ENCODE results near the gene ARMC12.

The ARMC12 gene

DNA sequence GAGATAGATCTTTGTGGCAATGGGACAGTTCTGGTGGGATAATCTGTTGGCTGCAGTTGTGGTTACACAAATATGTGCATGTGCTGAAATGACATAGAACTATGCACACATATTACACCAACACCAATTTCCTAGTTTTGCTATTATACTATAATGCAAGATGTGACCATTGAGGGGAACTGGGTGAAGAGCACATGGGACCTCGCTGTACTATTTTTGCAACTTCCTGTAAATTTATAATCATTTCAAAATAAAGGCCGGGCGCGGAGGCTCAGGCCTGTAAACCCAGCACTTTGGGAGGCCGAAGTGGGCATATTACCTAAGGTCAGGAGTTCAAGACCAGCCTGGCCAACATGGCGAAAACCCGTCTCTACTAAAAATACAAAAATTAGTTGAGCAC is 8.7 kb downstream of the ARMC12 start:
- Histone ChIP-seq H3K27ac (no peak overlapping the region), H3K4me3 (IDR thresholded peaks at IDR 0.05; ENCODE audit: insufficient read depth, low read depth, low read length) (no peak overlapping the region), H3K79me2 (ENCODE audit: insufficient read depth, low read depth) (no peaks in the 10 kb centered on the region), H3K9ac (no peak overlapping the region), H3K36me3 (ENCODE audit: insufficient read depth) (no peaks in the 10 kb centered on the region), H3K4me1 (ENCODE audit: low read depth, poor library complexity, severe bottlenecking) (no peaks in the 10 kb centered on the region), H2AFZ (ENCODE audit: low read depth) (no peak overlapping the region), H4K20me1 (ENCODE audit: insufficient read depth) (no peaks in the 10 kb centered on the region), H3K4me2 (no peak overlapping the region), H3K27me3 (ENCODE audit: insufficient read depth, low read depth) (no peaks in the 10 kb centered on the region)
- TF ChIP-seq, protein P1, sequence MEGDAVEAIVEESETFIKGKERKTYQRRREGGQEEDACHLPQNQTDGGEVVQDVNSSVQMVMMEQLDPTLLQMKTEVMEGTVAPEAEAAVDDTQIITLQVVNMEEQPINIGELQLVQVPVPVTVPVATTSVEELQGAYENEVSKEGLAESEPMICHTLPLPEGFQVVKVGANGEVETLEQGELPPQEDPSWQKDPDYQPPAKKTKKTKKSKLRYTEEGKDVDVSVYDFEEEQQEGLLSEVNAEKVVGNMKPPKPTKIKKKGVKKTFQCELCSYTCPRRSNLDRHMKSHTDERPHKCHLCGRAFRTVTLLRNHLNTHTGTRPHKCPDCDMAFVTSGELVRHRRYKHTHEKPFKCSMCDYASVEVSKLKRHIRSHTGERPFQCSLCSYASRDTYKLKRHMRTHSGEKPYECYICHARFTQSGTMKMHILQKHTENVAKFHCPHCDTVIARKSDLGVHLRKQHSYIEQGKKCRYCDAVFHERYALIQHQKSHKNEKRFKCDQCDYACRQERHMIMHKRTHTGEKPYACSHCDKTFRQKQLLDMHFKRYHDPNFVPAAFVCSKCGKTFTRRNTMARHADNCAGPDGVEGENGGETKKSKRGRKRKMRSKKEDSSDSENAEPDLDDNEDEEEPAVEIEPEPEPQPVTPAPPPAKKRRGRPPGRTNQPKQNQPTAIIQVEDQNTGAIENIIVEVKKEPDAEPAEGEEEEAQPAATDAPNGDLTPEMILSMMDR (conservative IDR thresholded peaks at IDR 0.05; ENCODE audit: low read depth, low read length): no peak

DNA sequence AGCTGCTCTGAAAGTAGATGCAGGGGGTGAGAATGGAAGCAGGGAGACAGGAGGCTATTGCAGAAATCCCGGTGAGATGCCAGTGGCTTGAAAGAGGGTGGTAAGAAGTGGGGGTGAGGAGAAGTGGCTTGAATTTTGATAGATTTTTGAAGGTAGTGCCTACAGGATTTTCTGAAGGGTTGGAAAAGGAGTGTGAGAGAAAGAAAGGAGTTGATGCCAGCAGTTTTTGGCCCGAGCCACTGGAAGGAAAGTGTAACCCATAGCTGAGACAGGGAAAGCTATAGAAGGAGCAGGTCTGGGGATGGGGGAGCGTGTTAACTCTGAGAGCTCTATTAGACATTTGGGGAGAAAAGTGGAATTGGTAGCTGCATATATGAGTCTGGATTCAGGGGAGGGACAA is 9.7 kb downstream of the ARMC12 start:
- no peak overlapping the region for H3K27ac ChIP-seq

DNA sequence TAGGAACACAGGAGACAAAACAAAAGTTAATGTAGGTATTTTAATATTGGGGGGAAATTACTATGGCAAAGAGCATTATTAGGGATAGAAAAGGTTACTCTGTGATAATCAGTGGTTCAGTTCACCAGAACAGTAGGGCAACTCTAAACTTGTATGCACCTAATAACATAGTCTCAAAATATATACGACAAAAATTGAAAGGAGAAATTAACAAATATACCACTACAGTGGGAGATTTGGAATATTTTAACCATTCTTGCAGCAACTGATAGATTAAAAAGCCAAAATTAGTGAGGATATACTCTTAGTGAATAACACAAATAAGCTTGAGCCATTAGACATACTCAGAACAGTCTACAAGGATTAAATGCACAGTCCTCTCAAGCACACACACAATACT is 11.0 kb downstream of the ARMC12 start:
- H3K27me3 ChIP-seq (ENCODE audit: insufficient read depth, low read depth): no peaks in the 10 kb centered on the region
- H2AFZ ChIP-seq (ENCODE audit: low read depth): no peak overlapping the region
- H3K9ac ChIP-seq: no peak overlapping the region
- H3K4me1 ChIP-seq (ENCODE audit: low read depth, poor library complexity, severe bottlenecking): no peaks in the 10 kb centered on the region
- no peak overlapping the region for H3K27ac ChIP-seq
- no peak overlapping the region for H3K4me3 ChIP-seq (IDR thresholded peaks at IDR 0.05; ENCODE audit: insufficient read depth, low read depth, low read length)
- no peaks in the 10 kb centered on the region for H4K20me1 ChIP-seq (ENCODE audit: insufficient read depth)
- no peaks in the 10 kb centered on the region for H3K79me2 ChIP-seq (ENCODE audit: insufficient read depth, low read depth)
- TF ChIP-seq, protein P1 (conservative IDR thresholded peaks at IDR 0.05; ENCODE audit: low read depth, low read length): no peak
- no peak overlapping the region for H3K4me2 ChIP-seq
- no peaks in the 10 kb centered on the region for H3K36me3 ChIP-seq (ENCODE audit: insufficient read depth)

More for the DNA sequence above, 9.7 kb downstream of the ARMC12 start:
- Histone ChIP-seq H4K20me1 (ENCODE audit: insufficient read depth) (no peaks in the 10 kb centered on the region), H3K4me2 (no peak overlapping the region), H3K9ac (no peak overlapping the region), H2AFZ (ENCODE audit: low read depth) (no peak overlapping the region), H3K4me1 (ENCODE audit: low read depth, poor library complexity, severe bottlenecking) (no peaks in the 10 kb centered on the region), H3K27me3 (ENCODE audit: insufficient read depth, low read depth) (no peaks in the 10 kb centered on the region), H3K36me3 (ENCODE audit: insufficient read depth) (no peaks in the 10 kb centered on the region), H3K79me2 (ENCODE audit: insufficient read depth, low read depth) (no peaks in the 10 kb centered on the region), H3K4me3 (IDR thresholded peaks at IDR 0.05; ENCODE audit: insufficient read depth, low read depth, low read length) (no peak overlapping the region)
- TF ChIP-seq, protein P1 (conservative IDR thresholded peaks at IDR 0.05; ENCODE audit: low read depth, low read length): no peak

DNA sequence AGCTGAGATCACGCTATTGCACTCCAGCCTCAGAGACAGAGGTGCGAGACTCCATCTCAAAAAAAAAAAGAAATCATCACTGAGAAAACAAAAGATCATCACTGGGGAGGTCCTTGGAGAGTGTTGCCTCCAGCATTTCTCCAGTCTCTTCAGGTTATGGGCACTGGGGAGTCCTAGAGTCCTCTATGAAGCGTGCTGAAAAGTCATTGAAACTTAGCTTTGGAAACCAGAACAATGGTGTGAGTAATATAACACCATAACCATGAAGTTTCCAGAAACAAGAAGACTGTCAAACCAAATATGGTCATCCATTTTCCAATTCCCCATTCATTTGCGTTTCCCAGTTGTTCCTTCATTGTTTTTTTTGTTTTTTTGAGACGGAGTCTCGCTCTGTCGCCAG is 13.7 kb downstream of the ARMC12 start:
- no peak overlapping the region for H3K27ac ChIP-seq
- H3K9ac ChIP-seq: no peak overlapping the region
- TF ChIP-seq, protein P1 (conservative IDR thresholded peaks at IDR 0.05; ENCODE audit: low read depth, low read length): no peak

More for the DNA sequence above, 13.7 kb downstream of the ARMC12 start:
- no peaks in the 10 kb centered on the region for H3K27me3 ChIP-seq (ENCODE audit: insufficient read depth, low read depth)
- no peaks in the 10 kb centered on the region for H3K79me2 ChIP-seq (ENCODE audit: insufficient read depth, low read depth)
- no peak overlapping the region for H3K4me3 ChIP-seq (IDR thresholded peaks at IDR 0.05; ENCODE audit: insufficient read depth, low read depth, low read length)
- no peak overlapping the region for H3K4me2 ChIP-seq
- H2AFZ ChIP-seq (ENCODE audit: low read depth): no peak overlapping the region
- no peaks in the 10 kb centered on the region for H4K20me1 ChIP-seq (ENCODE audit: insufficient read depth)
- H3K4me1 ChIP-seq (ENCODE audit: low read depth, poor library complexity, severe bottlenecking): no peaks in the 10 kb centered on the region
- no peaks in the 10 kb centered on the region for H3K36me3 ChIP-seq (ENCODE audit: insufficient read depth)
